ENCODE measurements around the gene SLC35E1.
"Not testable (repeated sequence)": the region's sequence is repeated elsewhere in the genome, so short reads cannot be mapped to it uniquely, and the experiment has no call there.

The SLC35E1 gene

DNA sequence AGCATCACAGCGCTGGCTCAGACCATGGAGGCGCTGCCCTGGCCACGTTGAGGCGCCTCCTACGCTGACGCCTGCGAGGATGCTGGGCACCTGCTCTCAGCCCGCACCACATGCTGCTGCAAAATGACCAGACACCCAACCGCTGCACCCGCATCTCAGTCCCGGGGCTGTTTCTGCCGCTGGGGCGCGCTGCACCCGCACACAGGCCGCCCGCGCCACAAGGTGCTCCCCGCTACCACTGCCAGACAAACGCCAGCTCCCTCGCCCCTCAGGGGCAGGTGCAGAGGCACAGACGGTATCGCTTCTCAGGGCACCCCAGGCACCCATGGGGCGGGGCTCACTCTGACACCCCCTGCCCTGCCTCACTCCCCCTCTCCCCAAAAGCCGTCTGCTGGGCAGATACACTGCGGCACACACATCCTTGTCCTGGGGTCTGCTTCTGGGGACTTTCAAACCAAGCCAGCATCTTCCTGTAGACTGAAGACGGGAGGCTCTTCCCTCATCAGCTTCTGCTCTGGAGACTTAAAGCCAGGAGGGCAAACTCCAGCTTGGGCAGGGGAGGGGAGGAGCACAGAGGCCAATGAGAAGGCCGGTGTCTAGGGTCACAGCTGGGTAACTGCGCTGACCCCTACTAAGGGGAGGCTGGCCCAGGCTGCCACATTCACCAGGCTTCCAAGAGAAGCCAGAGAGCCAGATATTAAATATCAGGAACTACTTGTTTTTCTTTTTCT, 46.3 kb downstream of the SLC35E1 start:
- in situ Hi-C loops (cut with HindIII; ENCODE audit: low sequenced_read_pairs) = no loop called here

DNA sequence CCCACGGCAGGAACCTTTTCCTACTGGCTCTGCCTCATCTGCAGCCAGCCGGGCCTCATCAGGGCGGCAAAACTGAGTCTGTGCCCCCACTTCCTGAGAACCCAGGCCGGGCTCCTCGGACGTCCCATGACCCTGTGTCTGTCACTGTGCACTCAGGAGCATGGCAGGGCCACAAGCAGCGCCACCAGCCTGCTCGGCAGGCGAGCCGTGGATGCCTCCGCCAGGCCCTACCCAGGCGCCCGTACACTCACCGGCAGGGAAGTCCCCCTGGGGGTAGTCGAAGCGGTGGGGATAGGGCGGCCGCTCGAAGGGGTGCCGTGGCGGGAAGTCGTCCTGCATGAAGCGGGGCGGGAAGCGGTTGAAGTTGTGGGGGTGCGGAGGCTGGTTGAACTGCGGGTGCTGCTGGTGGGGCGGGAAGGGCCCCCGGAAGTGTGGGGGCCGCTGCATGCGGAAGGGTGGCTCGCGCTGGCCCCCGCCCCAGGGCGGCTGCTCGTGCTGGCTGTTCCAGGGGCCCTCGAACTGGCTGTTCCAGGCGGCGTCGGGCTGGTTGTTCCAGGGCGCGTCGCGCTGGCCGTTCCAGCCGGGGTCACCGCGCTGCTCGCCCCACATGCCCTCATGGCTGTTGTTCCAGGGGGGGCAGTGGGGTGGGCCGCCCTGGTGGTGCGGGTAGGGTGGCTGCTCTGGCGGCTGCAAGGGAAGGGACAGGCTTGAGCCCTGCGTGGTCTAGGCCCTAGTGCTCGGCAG, 47.1 kb downstream of the SLC35E1 start:
- in situ Hi-C loops (cut with HindIII; ENCODE audit: low sequenced_read_pairs) = no loop called here

DNA sequence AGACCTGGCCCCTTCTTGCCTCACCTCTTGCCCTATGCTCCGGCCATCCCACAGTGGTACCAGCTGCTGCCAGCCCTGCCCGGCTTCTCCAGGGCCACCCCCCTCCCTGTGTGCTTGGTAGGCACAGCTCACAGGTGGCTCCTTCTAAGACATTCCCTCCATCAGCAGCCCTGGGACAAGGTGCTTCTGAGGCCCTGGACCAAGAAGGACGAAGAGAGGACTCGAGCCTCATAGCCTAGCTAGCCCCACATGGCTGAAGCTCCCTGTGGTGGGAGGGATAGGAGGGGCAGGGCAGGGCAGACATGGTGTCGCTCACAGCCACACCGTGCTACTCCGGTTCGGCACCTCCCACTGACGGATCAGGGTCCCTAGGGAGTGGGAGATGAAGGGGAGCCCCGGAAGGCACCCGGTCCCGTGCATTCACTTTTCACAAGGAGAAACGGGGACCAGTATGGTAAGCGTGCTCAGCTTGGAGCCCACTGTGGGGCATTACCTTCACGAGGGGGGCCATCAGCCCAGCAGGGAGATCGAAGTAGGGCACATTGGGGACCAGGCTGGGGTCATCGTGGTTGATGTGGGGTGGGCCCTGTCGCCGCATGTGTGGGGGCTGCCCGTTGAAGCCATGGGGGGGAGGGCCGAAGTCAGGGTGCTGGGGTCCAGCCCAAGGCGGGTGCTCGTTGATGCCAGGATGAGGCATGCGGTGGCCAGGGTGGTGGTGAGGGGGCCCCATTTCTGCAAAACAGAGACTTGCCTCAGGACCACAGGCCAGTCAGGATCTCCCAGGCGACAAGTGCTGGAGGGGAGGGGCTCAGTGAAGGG, 49.4 kb downstream of the SLC35E1 start:
- in situ Hi-C loops (cut with HindIII; ENCODE audit: low sequenced_read_pairs) = no loop called here

DNA sequence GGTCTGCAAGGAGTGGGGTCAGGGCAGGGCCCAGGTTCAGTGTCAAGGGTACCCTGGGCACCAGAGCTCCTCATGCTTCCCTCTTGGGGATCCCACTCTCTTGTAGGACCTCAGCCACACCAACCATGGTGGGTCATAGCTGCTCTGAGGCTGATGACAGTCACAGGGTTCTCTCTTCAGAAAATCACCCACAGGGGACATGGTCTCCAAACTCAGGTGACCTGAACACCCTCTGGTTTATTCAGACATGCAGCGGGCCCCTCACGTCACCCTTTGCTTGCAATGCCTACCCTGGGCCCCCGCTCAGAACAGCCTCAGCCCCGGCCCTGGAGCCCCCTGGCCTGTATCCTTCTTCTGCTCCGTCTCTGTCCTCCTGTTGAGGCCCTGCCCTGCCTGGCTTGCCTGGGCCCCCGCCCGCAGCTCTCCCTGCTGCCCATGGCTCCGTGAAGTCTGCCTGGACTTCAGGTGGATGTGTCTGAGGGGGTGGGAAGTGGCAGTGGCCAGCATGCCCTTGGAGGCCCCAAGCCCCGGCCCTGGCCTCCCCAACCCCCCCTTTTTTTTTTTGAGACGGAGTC, 50.4 kb downstream of the SLC35E1 start:
- in situ Hi-C loops (cut with HindIII; ENCODE audit: low sequenced_read_pairs) = no loop called here

DNA sequence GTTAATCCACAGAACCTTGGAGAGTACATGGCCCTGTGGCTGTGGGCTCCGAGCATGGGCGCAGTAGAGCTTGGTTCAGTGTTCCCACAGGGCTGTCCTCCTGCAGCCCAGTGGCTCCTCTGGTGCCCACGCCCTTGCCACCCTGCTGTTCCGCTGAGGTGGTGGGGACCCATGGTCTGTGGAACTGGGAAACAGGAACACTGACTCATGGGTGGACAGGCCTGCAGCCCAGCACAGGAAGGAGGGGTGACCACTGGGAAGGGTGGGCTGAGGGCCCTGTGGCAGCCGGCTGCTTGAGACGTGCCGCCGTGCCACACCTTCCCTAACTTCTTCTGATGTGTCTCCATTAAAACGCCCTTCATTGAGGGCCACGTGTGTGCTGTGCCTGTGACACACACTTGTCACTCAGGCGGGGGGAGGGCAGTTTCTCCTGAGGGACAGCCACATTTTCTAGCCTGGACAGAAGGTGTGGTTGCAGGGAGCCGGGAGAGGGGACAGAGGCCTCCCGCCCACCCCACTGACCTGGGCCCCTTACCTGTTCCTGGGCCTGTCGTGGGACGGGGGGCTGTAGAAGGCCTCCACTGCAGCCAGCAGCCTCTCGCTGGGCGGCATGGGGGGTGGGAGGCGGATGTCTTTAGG, 51.1 kb downstream of the SLC35E1 start:
- in situ Hi-C loops (cut with HindIII; ENCODE audit: low sequenced_read_pairs) = no loop called here

DNA sequence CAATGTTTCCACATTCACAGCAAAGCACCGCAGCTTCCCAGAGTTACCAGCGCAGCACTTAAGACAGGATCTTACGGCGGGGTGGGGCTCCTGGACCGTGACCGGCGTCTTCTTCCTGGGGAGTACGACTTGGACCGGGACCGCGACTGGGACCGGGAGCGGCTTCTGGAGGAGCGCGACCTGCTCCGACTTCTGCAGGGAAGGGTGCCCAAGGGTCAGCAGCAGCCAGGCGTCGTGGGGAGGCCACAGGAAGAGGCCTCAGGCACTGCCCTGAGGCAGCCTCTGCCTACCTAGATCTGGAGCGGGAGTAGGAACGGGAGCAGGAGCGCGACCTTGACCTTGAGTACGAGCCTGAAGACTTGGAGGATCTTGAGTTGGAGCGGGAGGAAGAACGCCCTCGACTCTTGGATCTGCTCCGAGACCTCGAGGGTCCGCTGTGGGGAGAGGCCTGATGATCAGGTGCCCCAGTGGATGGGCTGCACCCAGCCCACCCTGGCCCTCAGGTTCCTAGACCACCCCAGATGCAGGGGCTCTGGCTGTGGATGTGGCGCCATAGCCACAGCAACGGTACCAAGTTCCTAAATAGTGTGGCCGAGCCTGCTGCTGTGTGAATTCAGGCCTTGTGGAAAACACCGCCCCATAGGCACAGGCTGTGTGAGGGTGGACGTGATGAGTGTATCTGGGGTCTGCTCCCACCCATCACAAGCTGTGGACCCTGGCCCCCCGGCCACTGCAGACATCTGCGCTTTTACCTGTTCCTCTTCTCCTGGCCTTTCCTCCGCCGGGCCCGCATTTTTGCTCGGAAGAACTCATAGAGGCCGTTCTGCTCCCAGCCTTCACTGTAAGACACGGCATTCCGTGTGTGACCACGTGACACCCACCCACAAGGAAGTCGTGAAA, 51.9 kb downstream of the SLC35E1 start:
- in situ Hi-C loops (cut with HindIII; ENCODE audit: low sequenced_read_pairs) = no loop called here

DNA sequence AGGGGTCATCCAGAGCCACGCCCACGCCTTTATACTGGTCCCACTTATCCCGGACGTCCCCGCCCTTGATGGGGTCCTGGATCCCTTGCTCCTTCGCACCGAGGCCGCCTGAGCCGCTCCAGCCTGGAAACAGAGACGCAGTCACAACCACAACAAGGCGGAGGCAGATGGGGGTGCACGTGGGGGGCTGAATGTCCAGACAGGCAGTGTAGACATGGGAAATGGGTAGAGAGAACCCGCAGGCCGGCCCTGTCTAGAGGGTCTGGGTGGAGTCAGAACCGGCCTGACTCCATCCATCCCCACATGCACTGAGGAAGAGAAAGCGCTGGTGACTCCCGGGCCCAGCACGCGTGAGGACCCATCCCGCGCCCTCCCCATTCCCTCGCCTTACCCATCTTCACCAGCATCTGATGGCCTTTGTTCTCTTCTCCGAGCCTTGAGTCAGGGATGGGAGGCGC, 53.0 kb downstream of the SLC35E1 start:
- in situ Hi-C loops (cut with HindIII; ENCODE audit: low sequenced_read_pairs) = no loop called here

DNA sequence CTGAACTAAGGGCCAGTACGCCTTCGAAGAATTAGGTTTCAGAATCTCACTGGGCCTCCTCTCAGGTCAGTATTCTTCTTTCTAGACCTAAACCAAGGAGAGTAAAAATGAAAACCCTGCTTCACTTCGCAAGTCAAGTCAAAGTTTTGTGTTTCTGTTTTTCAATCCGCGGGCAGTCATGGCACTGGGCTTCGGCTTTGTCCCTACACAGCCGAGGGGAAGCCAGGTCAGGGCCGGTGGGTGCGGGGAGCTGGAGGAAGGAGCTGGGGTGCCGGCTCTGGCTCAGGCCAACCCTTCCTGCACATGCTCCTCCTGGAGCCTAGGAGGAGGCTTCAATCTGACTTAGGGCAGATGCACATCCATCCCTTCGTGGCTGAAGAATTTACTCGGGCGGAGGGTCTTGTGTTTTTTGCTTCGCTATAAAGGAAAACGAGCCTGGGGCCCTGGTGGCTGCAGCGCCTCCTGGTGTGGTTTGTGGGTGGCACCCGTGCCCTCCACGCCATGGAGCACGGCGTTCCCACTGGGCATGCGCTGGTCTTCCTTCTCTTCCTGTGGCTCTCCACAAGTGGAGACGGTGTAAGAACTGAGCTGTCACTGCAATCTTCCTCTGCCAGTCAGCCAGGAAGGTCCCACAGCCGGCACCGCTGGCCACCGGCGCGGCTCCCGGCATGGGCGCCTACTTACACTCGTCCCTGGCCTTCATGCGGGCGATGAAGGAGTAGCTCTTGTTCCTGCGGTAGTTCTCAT, 53.6 kb downstream of the SLC35E1 start:
- in situ Hi-C loops (cut with HindIII; ENCODE audit: low sequenced_read_pairs) = no loop called here

DNA sequence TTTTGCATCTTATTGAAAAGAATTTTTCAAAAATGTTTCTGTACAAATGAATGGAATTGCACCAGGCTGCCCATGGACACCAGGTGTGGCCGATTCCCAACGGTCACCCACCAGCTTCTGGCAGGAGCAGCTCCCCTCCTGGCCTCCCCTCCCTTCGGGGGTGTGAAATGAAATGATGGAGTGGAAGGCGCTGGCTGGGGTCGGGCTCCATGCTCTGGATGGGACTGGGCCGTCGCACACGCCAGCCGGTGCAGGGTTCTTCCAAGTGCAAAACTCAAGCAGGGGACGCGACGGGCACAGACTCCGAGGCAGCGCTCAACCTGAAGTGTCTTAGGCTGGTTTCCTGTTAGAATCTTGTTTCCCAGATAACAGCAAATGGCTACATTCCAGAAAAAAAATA, 54.2 kb downstream of the SLC35E1 start:
- in situ Hi-C loops (cut with HindIII; ENCODE audit: low sequenced_read_pairs) = no loop called here

DNA sequence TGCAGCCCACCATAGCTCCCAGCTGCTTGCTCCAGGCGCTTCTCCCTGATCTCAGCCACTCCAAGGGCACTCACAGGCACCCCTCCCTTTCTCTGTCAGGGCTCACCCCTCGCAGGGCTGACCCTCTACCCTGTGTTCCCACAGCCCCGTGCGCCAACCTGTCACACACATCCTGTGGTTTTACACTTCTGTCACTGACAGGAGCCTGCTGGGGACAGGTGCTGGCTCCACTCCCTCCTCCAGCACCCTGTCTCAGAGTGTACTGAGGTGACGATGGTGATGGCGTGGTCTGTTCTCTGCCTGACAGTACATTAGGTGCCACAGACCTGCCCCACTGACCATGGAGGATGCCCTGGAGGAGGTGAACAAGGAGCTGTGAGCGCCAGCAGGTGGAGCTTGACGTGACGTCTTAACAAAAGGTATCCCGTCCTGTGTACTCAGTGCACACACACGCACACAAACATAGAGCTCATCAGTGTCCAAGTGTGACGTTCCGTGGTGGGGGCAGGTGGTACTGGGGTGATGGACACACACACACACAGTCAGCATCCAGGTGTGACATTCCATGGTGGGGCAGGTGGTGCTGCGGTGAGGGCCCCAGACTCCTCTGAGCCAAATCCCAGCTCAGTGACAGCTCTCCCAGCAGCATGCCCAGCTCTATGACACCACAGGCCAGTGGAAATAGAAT, 55.1 kb downstream of the SLC35E1 start:
- in situ Hi-C loops (cut with HindIII; ENCODE audit: low sequenced_read_pairs) = no loop called here

DNA sequence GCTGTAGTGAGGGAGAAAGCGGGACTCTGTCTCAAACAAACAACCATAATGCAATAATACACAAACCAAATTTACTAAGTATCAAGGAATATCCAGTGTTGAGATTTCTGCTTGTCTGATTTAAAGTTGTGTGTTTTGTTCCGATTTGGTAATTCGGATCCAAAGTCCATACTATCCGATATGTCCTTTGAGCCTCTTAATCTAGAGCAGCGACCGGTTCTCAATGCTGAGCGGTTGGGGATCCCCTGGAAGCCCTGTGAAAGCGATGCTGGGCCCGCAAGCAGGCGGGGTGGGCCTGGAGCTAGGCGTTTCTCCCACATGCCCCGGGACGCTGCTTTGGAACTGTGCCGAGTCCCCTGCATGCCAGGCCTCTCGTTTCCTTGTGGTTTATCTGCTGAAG, 55.8 kb downstream of the SLC35E1 start:
- in situ Hi-C loops (cut with HindIII; ENCODE audit: low sequenced_read_pairs) = no loop called here

DNA sequence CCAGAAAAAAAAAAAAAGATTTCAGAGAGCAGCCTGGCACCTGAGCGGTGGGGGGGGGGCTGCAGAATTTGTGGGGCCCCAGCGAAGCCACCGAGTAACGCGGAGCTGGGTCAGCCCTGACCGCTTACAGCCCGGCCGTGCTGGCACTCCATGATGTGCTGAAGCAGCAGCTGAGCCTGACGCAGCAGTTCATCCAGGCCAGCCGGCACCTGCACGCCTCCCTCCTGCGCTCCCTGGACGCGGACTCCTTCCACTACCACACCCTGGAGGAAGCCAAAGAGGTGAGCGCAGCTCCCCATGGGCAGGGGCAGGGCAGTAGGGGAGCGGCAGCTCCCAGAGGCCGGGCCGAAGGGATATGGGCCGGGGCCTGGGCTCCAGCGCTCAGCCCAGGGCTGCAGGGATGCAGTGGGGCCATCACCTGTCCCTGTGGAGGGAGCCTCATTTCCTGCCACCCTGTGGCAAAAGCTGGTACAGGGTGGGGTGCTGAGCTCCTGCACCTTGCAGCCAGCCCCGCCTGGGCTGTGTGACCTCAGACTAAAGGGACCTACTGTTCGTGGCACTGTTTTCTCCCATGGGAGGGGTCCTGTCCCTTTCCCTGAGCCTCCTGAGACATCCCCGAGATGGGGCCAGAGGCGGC, 57.7 kb downstream of the SLC35E1 start:
- in situ Hi-C loops (cut with HindIII; ENCODE audit: low sequenced_read_pairs) = no loop called here

DNA sequence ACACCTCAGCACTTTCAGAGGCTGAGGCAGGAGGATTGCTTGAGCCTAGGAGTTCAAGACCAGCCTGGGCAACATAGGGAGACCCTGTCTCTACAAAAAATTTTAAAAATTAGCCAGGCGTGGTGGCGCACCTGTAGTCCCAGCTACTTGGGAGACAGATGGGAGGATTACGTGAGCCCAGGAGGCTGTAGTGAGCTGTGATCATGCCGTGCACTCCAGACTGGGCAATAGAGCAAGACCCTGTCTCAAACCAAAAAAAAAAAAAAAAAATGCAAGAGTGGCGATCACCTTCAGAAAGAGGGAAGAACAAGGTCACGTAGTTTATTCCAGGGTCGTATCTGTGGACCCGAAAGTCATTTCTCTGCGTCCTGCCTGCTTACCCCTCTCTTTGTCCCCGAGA, 59.6 kb downstream of the SLC35E1 start:
- in situ Hi-C loops (cut with HindIII; ENCODE audit: low sequenced_read_pairs) = not testable (repeated sequence)

DNA sequence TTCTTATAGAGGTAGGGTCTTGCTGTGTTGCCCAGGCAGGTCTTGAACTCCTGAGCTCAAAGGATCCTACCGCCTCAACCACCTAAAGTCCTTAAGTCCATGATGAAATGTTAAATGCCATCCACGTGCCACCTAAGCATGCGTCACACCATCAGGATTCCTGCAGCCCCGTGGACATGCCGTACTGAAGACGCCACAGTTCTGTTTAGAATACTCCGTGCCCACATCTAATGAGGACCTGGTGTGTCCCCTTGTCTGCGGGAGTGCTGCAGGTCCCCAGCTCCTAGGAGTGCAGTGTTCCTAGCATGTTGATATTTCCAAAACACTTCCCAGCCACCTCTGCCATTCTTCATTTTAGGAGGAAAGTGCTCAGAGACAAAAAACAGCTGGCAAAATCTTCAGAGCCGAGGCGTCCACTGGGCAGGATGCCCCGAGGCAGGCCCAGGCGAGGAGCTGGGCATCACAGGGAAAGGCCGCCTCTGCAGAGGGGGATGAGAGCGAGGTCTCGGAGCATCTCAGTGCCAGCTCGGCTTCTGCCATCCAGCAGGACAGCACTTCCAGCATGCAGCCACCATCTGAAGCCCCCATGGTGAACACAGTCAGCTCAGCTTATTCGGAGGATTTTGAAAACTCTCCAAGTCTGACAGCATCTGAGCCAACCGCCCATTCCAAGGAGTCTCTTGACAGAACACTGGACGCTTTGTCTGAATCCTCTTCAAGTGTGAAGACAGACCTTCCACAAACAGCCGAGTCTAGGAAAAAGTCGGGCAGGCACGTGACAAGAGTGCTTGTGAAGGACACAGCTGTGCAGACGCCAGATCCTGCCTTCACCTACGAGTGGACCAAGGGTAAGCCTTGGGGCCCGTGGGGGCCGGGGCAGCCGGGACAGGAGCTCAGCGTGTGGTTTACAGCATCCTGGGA, 62.8 kb downstream of the SLC35E1 start:
- in situ Hi-C loops (cut with HindIII; ENCODE audit: low sequenced_read_pairs) = no loop called here

DNA sequence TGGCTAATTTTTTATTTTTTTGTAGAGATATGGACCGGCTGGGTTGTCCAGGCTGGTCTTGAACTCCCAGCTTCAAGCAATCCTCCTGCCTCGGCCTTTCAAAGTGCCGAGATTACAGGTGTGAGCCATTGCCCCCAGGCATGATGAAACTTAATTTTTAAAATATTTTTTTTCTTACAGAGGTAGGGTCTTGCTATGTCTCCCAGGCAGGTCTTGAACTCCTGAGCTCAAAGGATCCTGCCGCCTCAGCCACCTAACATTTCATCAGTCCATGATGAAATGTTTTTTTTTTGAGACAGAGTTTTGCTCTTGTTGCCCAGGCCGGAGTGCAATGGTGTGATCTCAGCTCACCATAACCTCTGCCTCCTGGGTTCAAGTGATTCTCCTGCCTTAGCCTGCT, 63.7 kb downstream of the SLC35E1 start:
- in situ Hi-C loops (cut with HindIII; ENCODE audit: low sequenced_read_pairs) = no loop called here

DNA sequence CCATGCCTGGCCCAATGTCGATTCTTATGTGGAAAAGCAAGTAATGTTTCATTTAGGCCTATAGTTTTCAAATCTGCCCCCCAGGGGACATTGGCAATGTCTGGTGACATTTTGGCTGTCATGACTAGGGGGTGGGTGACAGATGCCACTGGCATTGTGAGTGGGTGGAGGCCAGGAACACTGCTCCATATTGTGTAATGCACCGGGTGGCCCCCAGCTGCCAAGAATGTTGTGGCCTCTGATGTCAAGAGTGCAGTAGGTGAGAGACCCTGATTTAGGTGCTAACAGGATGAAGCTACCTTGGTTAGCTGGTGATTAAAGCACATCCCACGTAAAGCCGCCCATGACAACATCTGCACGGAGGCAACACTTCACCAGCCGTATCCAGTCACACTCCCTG, 65.3 kb downstream of the SLC35E1 start:
- in situ Hi-C loops (cut with HindIII; ENCODE audit: low sequenced_read_pairs) = no loop called here

DNA sequence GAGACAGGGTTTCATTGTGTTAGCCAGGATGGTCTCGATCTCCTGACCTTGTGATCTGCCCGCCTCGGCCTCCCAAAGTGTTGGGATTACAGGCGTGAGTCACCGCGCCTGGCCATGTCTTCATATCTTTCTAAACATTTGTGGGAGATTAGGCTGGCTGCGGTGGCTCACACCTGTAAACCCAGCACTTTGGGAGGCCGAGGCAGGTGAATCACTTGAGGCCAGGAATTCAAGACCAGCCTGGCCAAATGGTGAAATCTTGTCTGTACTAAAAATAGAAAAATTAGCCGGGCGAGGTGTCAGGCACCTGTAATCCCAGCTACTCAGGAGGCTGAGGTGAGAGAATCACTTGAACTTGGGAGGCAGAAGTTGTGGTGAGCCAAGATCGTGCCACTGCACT, 66.1 kb downstream of the SLC35E1 start:
- in situ Hi-C loops (cut with HindIII; ENCODE audit: low sequenced_read_pairs) = not testable (repeated sequence)

Measured in DLD1 (cell line).